HG02981 (cell line): Measurements from ENCODE around the gene SEC14L3.
"Not testable (repeated sequence)": the region's sequence is repeated elsewhere in the genome, so short reads cannot be mapped to it uniquely, and the experiment has no call there.

Experiments
- ATAC-seq: cut with Tn5 transposase; IDR thresholded peaks from one replicate; pipeline ENCODE4 v1.9.1; 2021; ENCODE audit warnings: mild to moderate bottlenecking, moderate library complexity; ENCODE audit not compliant: unreplicated experiment

The SEC14L3 gene

GRCh38 chr22:30486661-30487115 is 14.9 kb upstream of the SEC14L3 start:
- ATAC-seq: no peak

GRCh38 chr22:30486118-30486517 is 14.3 kb upstream of the SEC14L3 start:
- ATAC-seq: no peak

- ATAC-seq: no peak
Observed at GRCh38 chr22:30485362-30485988, 13.7 kb upstream of the SEC14L3 start.

- ATAC-seq: no peak
Observed at GRCh38 chr22:30483169-30483568, 11.4 kb upstream of the SEC14L3 start.

- ATAC-seq: no peak
Observed at GRCh38 chr22:30481711-30482110, 9.9 kb upstream of the SEC14L3 start.

GRCh38 chr22:30479981-30480380 is 8.2 kb upstream of the SEC14L3 start:
- ATAC-seq: no peak

- no peak for ATAC-seq
Observed at GRCh38 chr22:30474683-30475424, 3.0 kb upstream of the SEC14L3 start.

- no peak for ATAC-seq
Observed at GRCh38 chr22:30474121-30474520, 2.3 kb upstream of the SEC14L3 start.

GRCh38 chr22:30472994-30473720 is 1.3 kb upstream of the SEC14L3 start:
- ATAC-seq: no peak

- ATAC-seq: no peak
Observed at GRCh38 chr22:30470655-30471054, 1.2 kb downstream of the SEC14L3 start.

- ATAC-seq: no peak
Observed at GRCh38 chr22:30469165-30469564, 2.7 kb downstream of the SEC14L3 start.

GRCh38 chr22:30460555-30460954 is 11.3 kb downstream of the SEC14L3 start:
- not testable (repeated sequence) for ATAC-seq

GRCh38 chr22:30460147-30460546 is 11.7 kb downstream of the SEC14L3 start:
- no peak for ATAC-seq

GRCh38 chr22:30459181-30460052 is 12.4 kb downstream of the SEC14L3 start:
- no peak for ATAC-seq

GRCh38 chr22:30457981-30458380 is 13.8 kb downstream of the SEC14L3 start:
- ATAC-seq: no peak

- no peak for ATAC-seq
Observed at GRCh38 chr22:30455075-30455840, 16.6 kb downstream of the SEC14L3 start.

GRCh38 chr22:30453731-30454510 is 17.9 kb downstream of the SEC14L3 start:
- ATAC-seq: no peak

GRCh38 chr22:30452861-30453260 is 19.0 kb downstream of the SEC14L3 start:
- no peak for ATAC-seq

GRCh38 chr22:30451488-30451887 is 20.3 kb downstream of the SEC14L3 start:
- not testable (repeated sequence) for ATAC-seq
